Kidney epithelial cell (primary cell): ENCODE results near the gene SMARCC1. TPM values are rescaled to one million over a fixed set of nuclear protein-coding genes. Genes with fewer than 3 reads are reported as not detected.
"Not testable (repeated sequence)": the region's sequence is repeated elsewhere in the genome, so short reads cannot be mapped to it uniquely, and the experiment has no call there.

Experiments used
- DNase-seq: peaks from one replicate; pipeline ENCODE4 v3.0.0-alpha.2; 2010; ENCODE audit warnings: low read depth
- H3K27me3 ChIP-seq: 2 replicates; pipeline ENCODE4 v1.6.0; 2011; ENCODE audit warnings: low read length; ENCODE audit not compliant: control insufficient read depth, insufficient read depth
- H3K36me3 ChIP-seq: 2 replicates; pipeline ENCODE4 v1.5.1; 2011; ENCODE audit warnings: low read length; ENCODE audit not compliant: control insufficient read depth, insufficient read depth
- H3K4me3 ChIP-seq: 2 replicates; pipeline ENCODE4 v1.5.1; 2011; ENCODE audit warnings: low read depth, mild to moderate bottlenecking, control low read depth, low read length
- total RNA-seq: library from RNA; depleted of rRNA; stranded (reverse); fragments of >200 nt; gene quantifications from 2 replicates; pipeline ENCODE4 v1.2.3, GENCODE V29; 2015
- TF ChIP-seq, protein P1 (sequence below): IDR thresholded peaks from 2 replicates; pipeline ENCODE4 v1.5.1; 2011; ENCODE audit warnings: mild to moderate bottlenecking, moderate library complexity, low read length, control low read depth, inconsistent platforms; ENCODE audit not compliant: insufficient read depth, poor library complexity, severe bottlenecking

The SMARCC1 gene
- total RNA-seq, 1 donor from 2014 or later, result 94.0 TPM

DNA sequence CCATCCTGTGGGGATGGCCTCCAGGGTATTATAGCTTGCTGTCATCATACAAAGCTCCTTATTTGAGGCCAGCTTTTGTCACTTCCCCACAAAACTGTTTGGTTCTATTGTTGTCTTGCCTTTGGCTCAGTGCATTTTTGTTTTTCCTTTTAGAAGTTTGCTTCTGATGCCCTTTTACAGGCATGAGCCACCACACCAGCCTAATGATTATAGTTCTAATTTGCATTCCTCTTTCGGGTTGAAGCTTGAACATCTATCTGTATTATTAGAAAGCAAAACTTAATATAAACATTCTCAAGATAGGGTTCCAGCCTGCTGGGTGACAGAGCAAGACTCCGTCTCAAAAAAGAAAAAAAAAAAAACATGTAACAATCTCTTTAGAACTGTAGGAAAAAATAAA lies 39.8 kb downstream of the SMARCC1 start:
- Histone ChIP-seq H3K36me3 (peaks cover 1% of the 10 kb centered on the region), H3K27me3 (no peaks in the 10 kb centered on the region), H3K4me3 (no peak overlapping the region)
- no peak for DNase-seq
- TF ChIP-seq, protein P1, sequence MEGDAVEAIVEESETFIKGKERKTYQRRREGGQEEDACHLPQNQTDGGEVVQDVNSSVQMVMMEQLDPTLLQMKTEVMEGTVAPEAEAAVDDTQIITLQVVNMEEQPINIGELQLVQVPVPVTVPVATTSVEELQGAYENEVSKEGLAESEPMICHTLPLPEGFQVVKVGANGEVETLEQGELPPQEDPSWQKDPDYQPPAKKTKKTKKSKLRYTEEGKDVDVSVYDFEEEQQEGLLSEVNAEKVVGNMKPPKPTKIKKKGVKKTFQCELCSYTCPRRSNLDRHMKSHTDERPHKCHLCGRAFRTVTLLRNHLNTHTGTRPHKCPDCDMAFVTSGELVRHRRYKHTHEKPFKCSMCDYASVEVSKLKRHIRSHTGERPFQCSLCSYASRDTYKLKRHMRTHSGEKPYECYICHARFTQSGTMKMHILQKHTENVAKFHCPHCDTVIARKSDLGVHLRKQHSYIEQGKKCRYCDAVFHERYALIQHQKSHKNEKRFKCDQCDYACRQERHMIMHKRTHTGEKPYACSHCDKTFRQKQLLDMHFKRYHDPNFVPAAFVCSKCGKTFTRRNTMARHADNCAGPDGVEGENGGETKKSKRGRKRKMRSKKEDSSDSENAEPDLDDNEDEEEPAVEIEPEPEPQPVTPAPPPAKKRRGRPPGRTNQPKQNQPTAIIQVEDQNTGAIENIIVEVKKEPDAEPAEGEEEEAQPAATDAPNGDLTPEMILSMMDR, result no peak

DNA sequence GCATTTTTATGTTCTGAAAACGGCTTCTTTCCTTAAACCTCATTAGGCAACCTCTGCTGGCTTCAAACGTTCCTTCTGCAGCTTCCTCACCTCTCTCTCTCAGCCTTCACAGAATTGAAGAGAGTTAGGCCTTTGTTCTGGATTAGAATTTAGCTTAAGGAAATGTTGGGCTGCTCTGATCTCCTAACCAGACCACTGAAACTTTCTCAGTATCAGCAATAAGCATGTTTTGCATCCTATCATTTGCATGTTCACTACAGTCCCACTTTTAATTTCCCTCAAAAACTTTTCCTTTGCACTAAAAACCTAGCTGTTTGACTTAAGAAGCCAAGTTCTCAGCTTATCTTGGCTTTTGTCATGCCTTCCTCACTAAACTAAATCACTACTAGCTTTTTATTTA lies 49.5 kb downstream of the SMARCC1 start:
- H3K36me3 ChIP-seq, result no peaks in the 10 kb centered on the region
- TF ChIP-seq, protein P1, result no peak
- no peak overlapping the region for H3K4me3 ChIP-seq
- H3K27me3 ChIP-seq, result no peaks in the 10 kb centered on the region
- no peak for DNase-seq

DNA sequence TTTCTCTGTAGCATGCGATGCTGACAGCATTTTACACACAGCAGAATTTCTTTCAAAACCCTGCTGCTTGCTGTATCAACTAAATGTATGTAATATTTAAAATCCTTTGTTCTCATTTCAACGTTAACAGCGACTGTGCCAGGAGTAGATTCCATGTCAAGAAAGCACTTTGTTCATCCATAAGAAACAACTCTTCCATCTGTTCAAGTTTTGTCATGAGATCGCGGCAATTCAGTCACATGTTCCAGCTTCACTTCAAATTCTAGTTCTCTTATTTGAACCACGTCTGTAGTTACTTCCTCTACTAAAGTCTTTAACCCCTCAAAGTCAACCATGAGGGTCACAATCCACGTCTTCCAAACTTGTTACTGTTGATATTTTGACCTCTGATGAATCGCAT lies 50.6 kb downstream of the SMARCC1 start:
- no peak for DNase-seq
- H3K36me3 ChIP-seq, result no peaks in the 10 kb centered on the region
- TF ChIP-seq, protein P1, result no peak
- no peak overlapping the region for H3K4me3 ChIP-seq
- H3K27me3 ChIP-seq, result no peaks in the 10 kb centered on the region

DNA sequence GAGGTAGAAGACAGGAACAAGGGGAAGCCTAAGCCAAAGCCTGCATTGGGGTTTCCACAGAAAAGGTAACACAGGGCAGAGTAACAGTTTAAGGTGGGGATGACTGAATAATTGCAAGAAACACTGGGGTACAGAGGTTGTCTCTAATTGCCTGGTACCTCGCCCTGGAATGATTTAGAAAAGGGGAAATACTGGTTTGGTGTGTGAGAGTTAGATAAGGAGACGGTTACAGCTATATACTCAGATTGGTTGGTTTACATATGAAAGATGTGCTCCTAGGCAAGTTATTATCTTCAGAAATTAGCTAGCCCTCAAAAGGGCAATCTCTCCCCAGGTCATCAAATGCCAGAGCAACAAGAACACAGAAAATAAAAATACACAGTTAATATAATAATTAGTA lies 58.8 kb downstream of the SMARCC1 start:
- TF ChIP-seq, protein P1, result no peak
- H3K36me3 ChIP-seq, result no peaks in the 10 kb centered on the region
- H3K4me3 ChIP-seq, result no peak overlapping the region
- no peaks in the 10 kb centered on the region for H3K27me3 ChIP-seq
- no peak for DNase-seq

DNA sequence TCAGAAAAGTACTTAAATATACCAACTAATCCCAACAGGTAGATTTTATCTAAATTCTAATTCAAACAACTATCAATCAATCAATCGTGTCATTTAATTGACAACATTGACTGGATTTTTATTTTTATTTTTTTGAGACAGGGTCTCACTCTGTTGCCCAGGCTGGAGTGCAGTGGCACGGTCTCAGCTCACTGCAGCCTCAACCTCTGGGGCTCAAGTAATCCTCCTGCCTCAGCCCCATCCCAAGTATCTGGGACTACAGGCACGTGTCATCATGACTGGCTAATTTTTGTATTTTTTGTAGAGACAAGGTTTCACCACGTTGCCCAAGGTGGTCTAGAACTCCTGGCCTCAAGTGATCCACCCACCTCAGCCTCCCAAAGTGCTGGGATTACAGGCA lies 64.2 kb downstream of the SMARCC1 start:
- H3K36me3 ChIP-seq, H3K4me3 ChIP-seq, DNase-seq, H3K27me3 ChIP-seq: not testable (repeated sequence)

DNA sequence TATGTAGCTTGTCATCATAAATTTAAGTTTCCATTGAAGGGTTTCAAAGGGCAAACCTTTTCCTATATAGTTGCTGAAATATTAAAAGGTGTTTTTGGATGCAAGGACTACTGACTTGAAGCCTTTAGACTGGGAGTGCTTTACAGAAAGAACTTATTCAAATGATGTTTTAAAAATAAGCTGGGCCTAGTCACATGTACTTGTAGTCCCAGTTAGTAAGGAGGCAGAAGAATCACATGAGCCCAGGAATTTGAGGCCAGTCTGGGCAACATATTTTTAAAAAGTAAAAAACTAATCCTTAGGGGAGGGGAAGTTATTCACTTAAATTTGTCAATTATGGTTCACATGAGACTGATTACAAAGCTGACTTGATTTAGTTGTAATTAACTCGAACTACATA lies 65.0 kb downstream of the SMARCC1 start:
- no peak overlapping the region for H3K4me3 ChIP-seq
- TF ChIP-seq, protein P1, result no peak
- H3K27me3 ChIP-seq, result no peaks in the 10 kb centered on the region
- DNase-seq, result no peak
- H3K36me3 ChIP-seq, result no peaks in the 10 kb centered on the region

DNA sequence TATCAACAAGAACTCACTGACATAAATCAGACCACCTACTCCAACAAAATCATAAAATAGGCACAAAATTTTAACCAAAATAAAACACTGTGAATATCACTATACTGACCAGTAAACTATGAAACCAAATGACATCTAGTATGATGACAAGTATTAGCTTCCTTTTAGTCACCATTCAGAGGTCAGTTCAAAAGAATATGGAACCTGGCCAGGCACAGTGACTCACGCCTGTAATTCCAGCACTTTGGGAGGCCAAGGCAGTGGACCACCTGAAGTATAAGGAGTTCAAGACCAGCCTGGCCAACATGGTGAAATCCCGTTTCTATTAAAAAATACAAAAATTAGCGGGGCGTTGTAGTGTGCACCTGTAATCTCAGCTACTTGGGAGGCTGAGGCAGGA lies 65.8 kb downstream of the SMARCC1 start:
- H3K4me3 ChIP-seq, result no peak overlapping the region
- TF ChIP-seq, protein P1, result no peak
- no peak for DNase-seq
- no peaks in the 10 kb centered on the region for H3K27me3 ChIP-seq
- H3K36me3 ChIP-seq, result peaks cover 1% of the 10 kb centered on the region
